Right renal cortex interstitium (tissue), 3 donors: Measurements from ENCODE around the gene MRC2. TPM values are rescaled to one million over a fixed set of nuclear protein-coding genes. Genes with fewer than 3 reads are reported as not detected.

Source experiments
- DNase-seq, 3 donors: peaks; one replicate each; pipeline ENCODE4 v3.0.0-alpha.2; 2013; ENCODE audit warnings: low read depth in 3 of 3, low spot score in 2 of 3
- polyA plus RNA-seq, 3 donors: library from polyadenylated mRNA; unstranded; fragments of 120-200 nt; gene quantifications; one replicate each; pipeline ENCODE4 v1.2.1, GENCODE V29; 2013; ENCODE audit not compliant: insufficient read length in 3 of 3

Gene MRC2
- polyA plus RNA-seq, 3 donors = 52.0 to 56.7 (median 55.8) TPM

- DNase-seq = no peak
Observed at GRCh38 chr17:62631936-62632924, 4.8 kb downstream of the MRC2 start.

GRCh38 chr17:62637809-62638208 lies 10.3 kb downstream of the MRC2 start:
- no peak for DNase-seq

DNA sequence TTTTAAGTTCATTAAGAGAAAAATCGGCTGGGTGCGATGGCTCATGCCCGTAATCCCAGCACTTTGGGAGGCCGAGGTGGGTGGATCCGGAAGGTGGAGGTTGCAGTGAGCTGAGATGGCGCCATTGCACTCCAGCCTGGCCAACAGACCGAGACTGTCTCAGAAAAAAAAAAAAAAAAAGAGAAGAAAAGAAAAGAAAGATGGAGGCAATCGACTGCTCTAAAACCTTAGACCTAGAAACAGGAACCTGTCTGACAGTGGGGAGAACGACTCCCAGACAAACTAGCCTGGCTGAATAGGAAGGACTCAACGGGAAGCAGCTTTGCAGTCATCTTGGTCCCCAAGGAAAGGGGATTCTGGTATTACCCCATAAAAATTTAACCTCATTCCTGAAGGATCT lies 13.7 kb downstream of the MRC2 start:
- no peak for DNase-seq

DNA sequence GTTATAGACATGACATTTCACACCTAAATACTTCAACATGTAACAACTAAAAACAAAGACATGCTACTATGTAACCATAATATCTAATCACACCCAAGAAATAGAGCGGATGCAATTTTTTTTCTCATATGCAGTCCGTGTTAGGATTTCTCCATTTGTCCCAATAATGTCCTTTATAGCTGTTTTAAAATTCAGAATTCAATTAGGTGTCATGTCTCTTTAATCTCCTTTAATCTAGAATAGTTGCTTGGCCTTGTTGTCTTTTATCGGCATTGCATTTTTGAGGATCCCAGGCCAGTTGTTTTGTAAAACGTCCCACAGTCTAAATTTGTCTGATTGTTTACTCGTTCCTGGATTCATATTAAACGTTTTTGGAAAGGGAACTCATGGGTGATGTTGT lies 14.5 kb downstream of the MRC2 start:
- DNase-seq = no peak

DNA sequence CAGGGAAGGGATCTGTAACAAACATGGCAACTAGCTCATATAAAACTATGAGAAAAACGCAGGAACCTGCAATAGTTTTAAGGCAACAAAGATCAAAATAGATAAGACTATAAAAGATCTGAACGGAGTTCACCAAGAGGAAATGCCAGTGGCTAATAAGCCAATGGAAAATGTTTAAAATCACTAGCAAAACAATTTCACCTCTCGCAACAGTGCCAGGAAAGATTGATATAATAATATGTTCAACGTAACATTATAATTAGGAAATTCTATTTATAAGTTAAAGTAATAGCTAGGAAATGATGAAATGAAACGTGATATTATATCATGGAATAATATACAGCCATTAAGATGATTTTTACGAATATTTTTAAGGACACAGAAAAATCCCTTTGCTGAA lies 16.0 kb downstream of the MRC2 start:
- DNase-seq = no peak

GRCh38 chr17:62644487-62645173 lies 17.2 kb downstream of the MRC2 start:
- DNase-seq = no peak

GRCh38 chr17:62648251-62648955 lies 20.9 kb downstream of the MRC2 start:
- DNase-seq = no peak

DNA sequence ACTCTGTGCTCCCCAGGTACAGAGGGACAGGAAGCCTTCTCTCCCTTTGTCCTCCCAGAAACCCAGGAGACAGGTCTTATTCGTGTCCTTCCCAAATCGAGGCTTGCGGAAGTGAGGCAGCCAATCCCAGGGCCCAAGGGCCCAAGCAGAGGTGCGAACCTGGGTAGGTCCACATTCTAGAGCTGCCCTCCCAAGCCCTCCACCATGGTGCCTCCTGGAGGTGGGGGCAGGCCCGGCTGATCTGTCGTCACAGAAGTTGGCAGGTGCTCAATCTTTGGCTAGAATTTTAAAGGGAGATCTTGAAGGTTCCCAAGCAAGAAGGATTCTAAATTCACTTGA lies 21.5 kb downstream of the MRC2 start:
- DNase-seq = no peak

GRCh38 chr17:62649570-62649969 lies 22.1 kb downstream of the MRC2 start:
- no peak for DNase-seq

DNA sequence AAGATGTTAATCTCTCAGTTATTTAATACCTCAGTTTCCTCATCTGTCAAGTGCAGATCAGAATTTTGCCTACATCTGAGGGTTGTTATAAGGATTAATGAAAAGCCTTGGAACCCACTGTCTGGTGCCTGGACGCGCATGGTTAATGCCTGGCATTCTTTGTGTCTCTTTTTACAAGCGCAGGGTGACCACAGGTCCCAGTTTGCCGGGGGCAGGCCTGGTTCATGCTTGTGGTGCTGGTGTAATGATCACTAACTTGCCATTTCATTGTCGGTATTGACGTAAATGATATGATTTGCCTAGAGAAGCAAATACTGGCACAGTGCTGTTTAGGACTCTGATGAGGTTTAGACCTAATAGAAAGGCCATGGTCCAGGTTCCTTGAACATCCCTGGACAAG lies 23.1 kb downstream of the MRC2 start:
- no peak for DNase-seq

GRCh38 chr17:62652251-62653001 lies 25.0 kb downstream of the MRC2 start:
- DNase-seq = no peak

DNA sequence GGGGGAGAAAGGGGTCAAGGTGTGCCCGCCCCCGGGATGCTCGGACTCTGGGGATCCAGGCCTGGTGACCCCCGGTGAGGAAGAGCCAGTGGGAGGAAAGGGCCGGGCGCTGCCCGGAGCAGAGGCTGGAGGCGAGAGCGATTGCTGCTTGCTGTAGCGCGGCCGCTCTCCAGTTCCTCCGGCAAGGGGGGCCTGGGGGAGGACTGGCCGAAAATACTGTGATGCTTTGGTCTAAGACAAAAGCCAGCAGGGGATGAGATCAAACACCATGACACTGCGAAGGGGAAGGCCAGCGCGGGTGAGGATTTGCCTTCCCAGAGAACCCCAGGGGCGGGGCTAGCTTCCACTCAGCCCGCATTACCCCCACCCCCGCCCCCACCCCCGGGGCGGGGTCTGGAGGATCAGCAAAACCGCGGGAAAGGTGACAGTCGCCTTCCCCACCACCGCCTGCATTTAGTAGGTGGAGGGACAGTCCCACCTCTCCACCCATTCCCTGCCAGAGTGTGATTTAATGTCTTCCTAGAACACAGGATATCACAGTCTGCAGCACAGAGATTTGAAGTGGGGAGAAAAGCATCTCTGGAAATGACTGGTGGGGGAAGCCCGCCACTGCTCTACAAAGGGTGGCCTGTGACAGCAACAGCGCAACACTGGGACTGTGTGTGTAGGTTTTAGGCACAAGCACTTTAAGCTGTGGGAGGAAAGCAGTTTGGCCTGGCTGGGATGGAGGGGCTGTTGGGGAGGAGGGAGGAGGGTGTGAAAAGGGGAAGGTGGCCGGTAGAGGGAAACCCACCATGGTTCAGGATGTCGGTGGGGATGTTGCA lies 25.7 kb downstream of the MRC2 start:
- no peak for DNase-seq

- no peak for DNase-seq
Observed at GRCh38 chr17:62653826-62654761, 26.6 kb downstream of the MRC2 start.

DNA sequence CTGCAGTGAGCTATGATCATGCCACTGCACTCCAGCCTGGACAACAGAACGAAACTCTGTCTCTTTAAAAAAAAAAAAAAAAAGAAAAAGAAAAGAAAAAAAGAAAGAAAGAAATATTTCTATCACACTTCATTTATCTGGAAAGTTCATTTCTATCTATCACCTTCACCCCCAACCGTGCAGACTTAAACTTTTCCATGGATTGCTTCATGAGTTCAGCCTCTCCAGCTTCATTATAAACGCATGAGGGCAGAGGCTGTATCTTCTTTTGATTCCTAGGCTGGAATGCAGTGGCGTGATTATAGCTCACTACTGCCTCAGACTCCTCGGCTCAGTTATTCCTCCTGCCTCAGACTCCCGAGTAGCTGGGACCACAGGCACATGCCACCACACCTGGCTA lies 28.2 kb downstream of the MRC2 start:
- DNase-seq = no peak

DNA sequence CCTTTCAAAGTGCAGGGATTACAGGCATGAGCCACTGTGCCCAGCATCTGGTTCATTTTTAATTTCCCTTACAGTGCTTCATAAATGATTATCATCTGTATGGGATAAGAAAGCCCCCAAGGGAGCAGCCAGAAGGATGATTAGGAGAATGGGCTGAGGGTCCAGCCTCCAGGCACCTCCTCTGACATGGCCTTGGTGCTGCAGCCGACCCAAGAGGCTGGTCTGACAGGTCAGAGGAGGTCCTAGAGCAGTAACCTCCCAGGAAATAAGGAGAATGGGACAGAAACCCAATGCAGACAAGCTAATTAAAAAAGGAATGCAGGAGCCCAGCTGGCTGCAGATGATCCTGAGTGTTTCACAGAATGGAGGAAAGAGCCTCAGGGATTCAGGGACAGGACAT lies 29.0 kb downstream of the MRC2 start:
- DNase-seq = no peak

- DNase-seq = no peak
Observed at GRCh38 chr17:62657145-62657665, 29.7 kb downstream of the MRC2 start.

DNA sequence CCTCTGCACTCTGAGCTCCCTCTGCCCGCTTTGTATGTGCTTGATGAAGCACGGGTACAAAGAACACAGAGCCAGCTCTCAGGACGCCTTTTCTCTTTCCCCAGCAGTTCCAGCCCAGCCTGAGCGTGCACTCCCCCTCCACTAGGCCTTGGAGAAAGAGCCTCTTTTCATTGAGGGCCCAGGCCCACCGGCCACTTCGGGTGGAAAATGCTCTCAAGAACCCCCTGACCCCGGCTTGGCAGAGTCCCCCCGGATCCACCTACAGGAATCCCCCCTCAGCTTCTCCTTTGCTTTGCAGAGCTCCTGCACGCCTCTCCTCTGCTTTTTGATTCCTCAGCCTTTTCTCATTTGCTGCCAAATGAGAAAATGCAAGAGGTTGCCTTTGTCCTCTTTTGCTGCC lies 30.2 kb downstream of the MRC2 start:
- DNase-seq = no peak

DNA sequence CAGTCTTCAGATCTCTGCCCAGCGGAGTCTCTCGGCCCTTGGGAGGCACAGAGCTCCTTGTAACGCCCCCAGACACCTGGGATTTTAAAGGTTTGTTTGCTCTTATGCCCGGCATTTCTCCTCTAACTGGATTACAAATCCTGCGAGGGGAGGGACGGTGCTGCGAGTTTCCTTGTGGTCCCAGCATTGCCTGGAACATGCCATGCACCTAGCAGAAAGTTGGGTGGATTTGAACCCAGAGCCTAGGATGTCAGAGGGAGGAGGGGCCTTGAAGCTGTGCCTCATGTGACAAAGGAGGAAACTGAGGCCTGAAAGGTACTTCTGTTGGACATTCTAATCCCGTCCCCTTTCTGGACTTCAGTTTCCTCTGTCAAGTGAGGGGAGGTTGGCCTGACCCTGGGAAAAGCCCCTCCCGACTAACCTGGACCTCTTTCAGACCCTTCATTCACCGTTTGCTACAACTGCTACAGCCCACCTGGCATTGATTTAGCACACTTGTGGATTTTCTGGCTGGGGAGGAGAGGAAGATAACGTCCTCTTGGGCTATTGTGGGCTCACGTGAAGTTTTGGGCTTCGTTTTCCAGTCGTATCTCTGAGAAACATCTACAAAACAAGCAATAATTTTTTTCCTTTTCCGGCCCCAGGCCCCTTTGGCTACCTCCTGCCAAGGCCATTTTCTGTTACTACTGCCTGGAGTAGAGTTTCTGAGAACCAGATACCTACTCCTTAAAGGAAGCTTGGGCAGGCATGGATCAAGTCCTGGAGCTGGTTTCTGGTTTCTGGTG lies 30.9 kb downstream of the MRC2 start:
- no peak for DNase-seq
